HCT116 (cell line): ENCODE data around the gene ADGRE3. TPM values are rescaled to one million over a fixed set of nuclear protein-coding genes. Genes with fewer than 3 reads are reported as not detected.

Source experiments
- ATAC-seq: fragments of 200-7000 bp; cut with Tn5 transposase; 2 replicates; pipeline ENCODE4 v1.9.1; 2020; ENCODE audit warnings: mild to moderate bottlenecking, moderate library complexity
- BruUV-seq: library from RNA; stranded (reverse); fragments of 400-500 nt; replicated peaks from 2 replicates; lab custom pipeline; 2021; lab: Mats Ljungman, UMichigan
- CTCF ChIA-PET: fragments of 300-600 bp; sonication (Branson Sonifier 250); formaldehyde crosslinking; loops from one replicate; lab custom pipeline; 2021; ENCODE audit warnings: antibody characterized with exemption; lab: Charles Lee
- POLR2A ChIA-PET: fragments of 300-600, 350-600 bp; sonication (Branson Sonifier 250); formaldehyde crosslinking; loops from one replicate; lab custom pipeline; 2021; ENCODE audit warnings: antibody characterized with exemption; lab: Charles Lee
- RAD21 ChIA-PET, 2 experiments: fragments of 300-600 bp; sonication (Branson Sonifier 250); formaldehyde crosslinking; loops; one replicate each; lab custom pipeline; 2023; ENCODE audit warnings: low total read pairs in 2 of 2; ENCODE audit not compliant: uncharacterized antibody in 2 of 2, unreplicated experiment in 2 of 2, low non-redundant PET in 1 of 2; lab: Charles Lee
- DNase-seq: peaks from one replicate; pipeline ENCODE4 v3.0.0-alpha.2; 2010; ENCODE audit warnings: low read depth, low spot score
- H2AFZ ChIP-seq: fragments of 200-600 bp; shearing (Covaris generic), sonication (generic); 2 replicates; pipeline ENCODE4 v1.6.1; 2017; ENCODE audit warnings: low read depth, mixed run types, mixed read lengths, antibody characterized with exemption, low read length; ENCODE audit not compliant: poor library complexity, severe bottlenecking
- H3K27ac ChIP-seq: 2 replicates; pipeline ENCODE4 v1.5.1; 2012; ENCODE audit warnings: low read depth, low read length
- H3K27me3 ChIP-seq: fragments of 200-600 bp; sonication (generic); 2 replicates; pipeline ENCODE4 v1.6.1; 2016; ENCODE audit warnings: mixed run types, low read length, mixed read lengths; ENCODE audit not compliant: insufficient read depth
- H3K36me3 ChIP-seq, 2 experiments: fragments of 200-500 bp in 1 of 2; fragments of 200-600 bp in 1 of 2; sonication (Bioruptor generic) in 1 of 2; sonication (generic) in 1 of 2; 2 replicates each; pipeline versions ENCODE4 v1.5.1 to v1.6.1; 2014 to 2016; ENCODE audit warnings: low read length in 2 of 2, inconsistent platforms in 1 of 2, mixed read lengths in 1 of 2, mixed run types in 1 of 2; ENCODE audit not compliant: insufficient read depth in 2 of 2, control insufficient read depth in 1 of 2
- H3K4me1 ChIP-seq, 2 experiments: fragments of 200-600 bp in 1 of 2; sonication (generic) in 1 of 2; 2 replicates each; pipeline versions ENCODE4 v1.5.1 to v1.6.1; 2012 to 2017; ENCODE audit warnings: low read length in 2 of 2, inconsistent platforms in 1 of 2, mild to moderate bottlenecking in 1 of 2, mixed read lengths in 1 of 2, mixed run types in 1 of 2, moderate library complexity in 1 of 2; ENCODE audit not compliant: insufficient read depth in 2 of 2, control insufficient read depth in 1 of 2
- H3K4me2 ChIP-seq: fragments of 200-600 bp; sonication (generic); 2 replicates; pipeline ENCODE4 v1.6.1; 2017; ENCODE audit warnings: mixed run types, low read length, mixed read lengths
- H3K4me3 ChIP-seq, 2 experiments: fragments of 200-600 bp in 1 of 2; sonication (generic) in 1 of 2; replicated peaks in 1 of 2; 2 replicates each; pipeline ENCODE4 v1.5.1; 2011 to 2016; ENCODE audit warnings: low read length in 2 of 2, control low read depth in 1 of 2, low read depth in 1 of 2, mild to moderate bottlenecking in 1 of 2, mixed read lengths in 1 of 2, mixed run types in 1 of 2
- H3K79me2 ChIP-seq: fragments of 200-600 bp; sonication (generic); 2 replicates; pipeline ENCODE4 v1.6.1; 2017; ENCODE audit warnings: mild to moderate bottlenecking, mixed run types, low read length, moderate library complexity, mixed read lengths; ENCODE audit not compliant: insufficient read depth
- H3K9ac ChIP-seq: fragments of 200-600 bp; sonication (generic); 2 replicates; pipeline ENCODE4 v1.6.1; 2016; ENCODE audit warnings: low read length, mixed read lengths
- H3K9me2 ChIP-seq: fragments of 200-600 bp; sonication (generic), shearing (Covaris generic); 2 replicates; pipeline ENCODE4 v1.6.1; 2017; ENCODE audit warnings: mixed run types, mild to moderate bottlenecking, moderate library complexity; ENCODE audit not compliant: insufficient read depth
- H3K9me3 ChIP-seq, 2 experiments: fragments of 200-500 bp in 1 of 2; fragments of 200-600 bp in 1 of 2; sonication (Bioruptor generic) in 1 of 2; sonication (generic) in 1 of 2; 2 replicates each; pipeline ENCODE4 v1.6.1; 2014 to 2017; ENCODE audit warnings: low read length in 2 of 2, mixed read lengths in 2 of 2, inconsistent platforms in 1 of 2, low read depth in 1 of 2, mild to moderate bottlenecking in 1 of 2, mixed run types in 1 of 2, moderate library complexity in 1 of 2; ENCODE audit not compliant: control insufficient read depth in 1 of 2, insufficient read depth in 1 of 2
- H4K20me1 ChIP-seq: fragments of 200-600 bp; sonication (generic), shearing (Covaris generic); 2 replicates; pipeline ENCODE4 v1.6.1; 2017; ENCODE audit warnings: mixed run types, mild to moderate bottlenecking, moderate library complexity; ENCODE audit not compliant: insufficient read depth
- ATF3 ChIP-seq: IDR thresholded peaks from 2 replicates; pipeline ENCODE4 v1.6.1; 2012
- CBX3 ChIP-seq: IDR thresholded peaks from 2 replicates; pipeline ENCODE4 v1.6.1; 2012; ENCODE audit warnings: low read depth
- CEBPB ChIP-seq: IDR thresholded peaks from 2 replicates; pipeline ENCODE4 v1.6.1; 2012; ENCODE audit warnings: low read depth
- ELF1 ChIP-seq: IDR thresholded peaks from 2 replicates; pipeline ENCODE4 v1.6.1; 2012; ENCODE audit warnings: low read depth, borderline replicate concordance
- MAX ChIP-seq: IDR thresholded peaks from 2 replicates; pipeline ENCODE4 v1.6.1; 2012
- RAD21 ChIP-seq: IDR thresholded peaks from 2 replicates; pipeline ENCODE4 v1.6.1; 2012; ENCODE audit warnings: low read depth, mild to moderate bottlenecking
- SRF ChIP-seq: IDR thresholded peaks from 2 replicates; pipeline ENCODE4 v1.6.1; 2012; ENCODE audit warnings: low read depth
- TCF7L2 ChIP-seq: IDR thresholded peaks from 2 replicates; pipeline ENCODE4 v1.7.0; 2011; ENCODE audit warnings: borderline replicate concordance, inconsistent platforms; ENCODE audit not compliant: insufficient read depth, insufficient read length; ENCODE audit errors: extremely low read depth
- YY1 ChIP-seq: IDR thresholded peaks from 2 replicates; pipeline ENCODE4 v1.6.1; 2011; ENCODE audit warnings: low read length, low read depth, moderate library complexity, mild to moderate bottlenecking; ENCODE audit not compliant: insufficient replicate concordance; ENCODE audit errors: extremely low read depth
- ZFX ChIP-seq: fragments of 450-650 bp; IDR thresholded peaks from 2 replicates; pipeline ENCODE4 v1.6.1; 2017
- intact Hi-C: fragments of 100-400 bp; cut with micrococcal nuclease; formaldehyde crosslinking; loops from 2 replicates; pipeline ENCODE4 v1.10.0; 2022
- total RNA-seq: library from RNA; stranded (reverse); gene quantifications from one replicate; pipeline ENCODE4 v1.2.1, GENCODE V29; 2021; ENCODE audit not compliant: unreplicated experiment
- TF ChIP-seq, protein P1 (sequence below): IDR thresholded peaks from 2 replicates; pipeline ENCODE4 v1.6.1; 2011; ENCODE audit warnings: mild to moderate bottlenecking, low read length, moderate library complexity; ENCODE audit not compliant: insufficient replicate concordance; ENCODE audit errors: extremely low read depth

ADGRE3 gene
- total RNA-seq, 1 experiment from 2014 or later, result not detected

DNA sequence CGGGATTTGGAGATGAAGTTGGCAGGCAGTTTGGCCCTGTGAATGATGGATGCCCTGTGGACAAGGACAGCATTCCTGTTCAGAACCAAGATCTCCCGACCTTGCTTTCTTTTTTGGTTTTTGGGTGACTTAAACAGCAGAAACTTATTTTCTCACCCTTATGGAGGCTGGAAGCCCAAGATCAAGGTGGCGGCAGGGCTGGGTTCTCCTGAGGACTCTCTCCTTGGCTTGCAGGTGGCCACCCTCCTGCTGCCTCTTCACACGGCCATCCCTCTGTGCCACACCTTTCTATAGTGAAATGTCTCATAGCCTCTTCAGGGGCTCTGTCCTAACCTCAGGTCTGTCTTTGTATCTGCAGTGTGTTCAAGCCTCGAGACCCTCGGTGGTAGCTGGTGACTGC, 29.2 kb upstream of the ADGRE3 start:
- intact Hi-C loops, result no loop called here
- H3K36me3 ChIP-seq, result peaks cover 6% of the 10 kb centered on the region in 2 experiments; a peak in 3 of 4 replicates
- RAD21 ChIA-PET, result no interaction called here

More for the DNA sequence above, 29.2 kb upstream of the ADGRE3 start:
- Histone ChIP-seq H3K4me1 (no peaks in the 10 kb centered on the region), H3K9me2 (no peaks in the 10 kb centered on the region), H3K27me3 (no peaks in the 10 kb centered on the region), H3K27ac (no peak overlapping the region), H3K9me3 (no peaks in the 10 kb centered on the region), H2AFZ (no peak overlapping the region), H3K4me3 (no peak overlapping the region), H3K4me2 (no peak overlapping the region), H4K20me1 (no peaks in the 10 kb centered on the region), H3K9ac (no peak overlapping the region), H3K79me2 (no peaks in the 10 kb centered on the region)
- ChIA-PET CTCF (no interaction called here), POLR2A (no interaction called here)
- BruUV-seq, result no TSS peak
- no peak for TF ChIP-seq ZFX
- TF ChIP-seq MAX, result no peak
- TF ChIP-seq TCF7L2, result no peak
- TF ChIP-seq ELF1, result no peak
- no peak for TF ChIP-seq RAD21
- TF ChIP-seq, protein P1, sequence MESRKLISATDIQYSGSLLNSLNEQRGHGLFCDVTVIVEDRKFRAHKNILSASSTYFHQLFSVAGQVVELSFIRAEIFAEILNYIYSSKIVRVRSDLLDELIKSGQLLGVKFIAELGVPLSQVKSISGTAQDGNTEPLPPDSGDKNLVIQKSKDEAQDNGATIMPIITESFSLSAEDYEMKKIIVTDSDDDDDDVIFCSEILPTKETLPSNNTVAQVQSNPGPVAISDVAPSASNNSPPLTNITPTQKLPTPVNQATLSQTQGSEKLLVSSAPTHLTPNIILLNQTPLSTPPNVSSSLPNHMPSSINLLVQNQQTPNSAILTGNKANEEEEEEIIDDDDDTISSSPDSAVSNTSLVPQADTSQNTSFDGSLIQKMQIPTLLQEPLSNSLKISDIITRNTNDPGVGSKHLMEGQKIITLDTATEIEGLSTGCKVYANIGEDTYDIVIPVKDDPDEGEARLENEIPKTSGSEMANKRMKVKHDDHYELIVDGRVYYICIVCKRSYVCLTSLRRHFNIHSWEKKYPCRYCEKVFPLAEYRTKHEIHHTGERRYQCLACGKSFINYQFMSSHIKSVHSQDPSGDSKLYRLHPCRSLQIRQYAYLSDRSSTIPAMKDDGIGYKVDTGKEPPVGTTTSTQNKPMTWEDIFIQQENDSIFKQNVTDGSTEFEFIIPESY, result no peak
- no peak for TF ChIP-seq CEBPB
- no peak for TF ChIP-seq SRF
- no peak for TF ChIP-seq YY1
- no peak for TF ChIP-seq ATF3
- no peak for TF ChIP-seq CBX3
- ATAC-seq, result no peak
- no peak for DNase-seq
